IgD-negative memory B cell (primary cell): Measurements from ENCODE around the gene TMC3. TPM values are rescaled to one million over a fixed set of nuclear protein-coding genes. Genes with fewer than 3 reads are reported as not detected.

Experiments used
- H3K27ac Mint-ChIP-seq, 3 donors: one replicate each; pipeline ENCODE4 v1.8.0; 2020 to 2022; ENCODE audit warnings: mild to moderate bottlenecking in 3 of 3, mixed read lengths in 3 of 3, moderate library complexity in 1 of 3
- H3K27me3 Mint-ChIP-seq: one replicate; pipeline ENCODE4 v1.8.0; 2021; ENCODE audit warnings: mixed read lengths
- H3K36me3 Mint-ChIP-seq: one replicate; pipeline ENCODE4 v1.8.0; 2020; ENCODE audit warnings: mild to moderate bottlenecking, mixed read lengths
- H3K4me1 Mint-ChIP-seq, 3 donors: one replicate each; pipeline ENCODE4 v1.8.0; 2020 to 2022; ENCODE audit warnings: mixed read lengths in 3 of 3, mild to moderate bottlenecking in 1 of 3
- H3K4me3 Mint-ChIP-seq, 4 donors: one replicate each; pipeline ENCODE4 v1.8.0; 2020 to 2022; ENCODE audit warnings: mild to moderate bottlenecking in 4 of 4, mixed read lengths in 4 of 4, moderate library complexity in 3 of 4
- H3K9me3 Mint-ChIP-seq, 3 donors: one replicate each; pipeline ENCODE4 v1.8.0; 2020 to 2021; ENCODE audit warnings: mixed read lengths in 3 of 3, mild to moderate bottlenecking in 1 of 3
- polyA plus RNA-seq: library from polyadenylated mRNA; unstranded; fragments of 300-500 nt; fragmentation: Illumina TruSeq; gene quantifications from one replicate; pipeline ENCODE4 v1.2.3, GENCODE V29; 2021

TMC3 gene
- polyA plus RNA-seq, 1 donor from 2014 or later = 0.04 TPM

- Mint-ChIP-seq H3K27ac (no peak overlapping the region), H3K9me3 (peaks cover 0 to 2% (median 0%) of the 10 kb centered on the region in 3 donors), H3K4me1 (peaks cover 0 to 2% (median 0%) of the 10 kb centered on the region in 3 donors), H3K27me3 (peaks cover 1% of the 10 kb centered on the region), H3K36me3 (no peaks in the 10 kb centered on the region), H3K4me3 (no peak overlapping the region)
These were observed 24.4 kb upstream of the TMC3 start for GRCh38 chr15:81398456-81398855.

GRCh38 chr15:81394603-81395002, 20.6 kb upstream of the TMC3 start:
- Mint-ChIP-seq H3K27ac (no peak overlapping the region), H3K27me3 (peaks cover 1% of the 10 kb centered on the region), H3K4me3 (no peak overlapping the region), H3K9me3 (no peaks in the 10 kb centered on the region), H3K4me1 (no peaks in the 10 kb centered on the region), H3K36me3 (no peaks in the 10 kb centered on the region)

- H3K36me3 Mint-ChIP-seq = no peaks in the 10 kb centered on the region
- H3K27ac Mint-ChIP-seq = no peak overlapping the region
- H3K4me1 Mint-ChIP-seq = peaks cover 0 to 3% (median 2%) of the 10 kb centered on the region in 3 donors
These were observed 17.6 kb upstream of the TMC3 start for GRCh38 chr15:81391657-81392056.

GRCh38 chr15:81388436-81388770, 14.4 kb upstream of the TMC3 start:
- no peak overlapping the region for H3K27ac Mint-ChIP-seq
- H3K9me3 Mint-ChIP-seq = peaks cover 0 to 9% (median 0%) of the 10 kb centered on the region in 3 donors
- peaks cover 0 to 3% (median 2%) of the 10 kb centered on the region in 3 donors for H3K4me1 Mint-ChIP-seq
- H3K4me3 Mint-ChIP-seq = no peak overlapping the region
- H3K27me3 Mint-ChIP-seq = peaks cover 4% of the 10 kb centered on the region
- peaks cover 6% of the 10 kb centered on the region for H3K36me3 Mint-ChIP-seq

More at GRCh38 chr15:81391657-81392056, 17.6 kb upstream of the TMC3 start:
- no peaks in the 10 kb centered on the region for H3K9me3 Mint-ChIP-seq
- H3K4me3 Mint-ChIP-seq = no peak overlapping the region
- H3K27me3 Mint-ChIP-seq = peaks cover 4% of the 10 kb centered on the region

- Mint-ChIP-seq H3K27ac (no peak overlapping the region), H3K36me3 (peaks cover 6% of the 10 kb centered on the region), H3K27me3 (peaks cover 4% of the 10 kb centered on the region), H3K4me3 (no peak overlapping the region), H3K4me1 (peaks cover 0 to 3% (median 2%) of the 10 kb centered on the region in 3 donors), H3K9me3 (peaks cover 0 to 9% (median 0%) of the 10 kb centered on the region in 3 donors)
These were observed 13.8 kb upstream of the TMC3 start for GRCh38 chr15:81387621-81388435.

GRCh38 chr15:81386947-81387346, 12.9 kb upstream of the TMC3 start:
- no peak overlapping the region for H3K4me3 Mint-ChIP-seq
- H3K9me3 Mint-ChIP-seq = peaks cover 0 to 9% (median 0%) of the 10 kb centered on the region in 3 donors
- H3K27ac Mint-ChIP-seq = no peak overlapping the region
- peaks cover 9% of the 10 kb centered on the region for H3K36me3 Mint-ChIP-seq
- H3K4me1 Mint-ChIP-seq = peaks cover 0 to 3% (median 2%) of the 10 kb centered on the region in 3 donors
- H3K27me3 Mint-ChIP-seq = peaks cover 4% of the 10 kb centered on the region

GRCh38 chr15:81385721-81386076, 11.7 kb upstream of the TMC3 start:
- peaks cover 4% of the 10 kb centered on the region for H3K27me3 Mint-ChIP-seq
- H3K27ac Mint-ChIP-seq = no peak overlapping the region
- peaks cover 9% of the 10 kb centered on the region for H3K36me3 Mint-ChIP-seq
- no peak overlapping the region for H3K4me3 Mint-ChIP-seq
- H3K9me3 Mint-ChIP-seq = peaks cover 0 to 9% (median 0%) of the 10 kb centered on the region in 3 donors
- peaks cover 0 to 3% (median 2%) of the 10 kb centered on the region in 3 donors for H3K4me1 Mint-ChIP-seq

- H3K27me3 Mint-ChIP-seq = peaks cover 4% of the 10 kb centered on the region
- peaks cover 0 to 9% (median 0%) of the 10 kb centered on the region in 3 donors for H3K9me3 Mint-ChIP-seq
- H3K4me3 Mint-ChIP-seq = no peak overlapping the region
- no peak overlapping the region for H3K27ac Mint-ChIP-seq
- H3K36me3 Mint-ChIP-seq = peaks cover 9% of the 10 kb centered on the region
- peaks cover 0 to 3% (median 2%) of the 10 kb centered on the region in 3 donors for H3K4me1 Mint-ChIP-seq
These were observed 11.1 kb upstream of the TMC3 start for GRCh38 chr15:81384891-81385720.

- no peak overlapping the region for H3K27ac Mint-ChIP-seq
- no peaks in the 10 kb centered on the region for H3K4me1 Mint-ChIP-seq
- peaks cover 4% of the 10 kb centered on the region for H3K27me3 Mint-ChIP-seq
- no peak overlapping the region for H3K4me3 Mint-ChIP-seq
- H3K36me3 Mint-ChIP-seq = peaks cover 9% of the 10 kb centered on the region
- H3K9me3 Mint-ChIP-seq = peaks cover 0 to 9% (median 0%) of the 10 kb centered on the region in 3 donors
These were observed 7.7 kb upstream of the TMC3 start for GRCh38 chr15:81381720-81382119.

GRCh38 chr15:81380668-81381067, 6.7 kb upstream of the TMC3 start:
- Mint-ChIP-seq H3K36me3 (peaks cover 5% of the 10 kb centered on the region), H3K27ac (no peak overlapping the region), H3K9me3 (peaks cover 0 to 9% (median 0%) of the 10 kb centered on the region in 3 donors), H3K4me1 (no peaks in the 10 kb centered on the region), H3K4me3 (no peak overlapping the region), H3K27me3 (peaks cover 4% of the 10 kb centered on the region)

GRCh38 chr15:81380203-81380602, 6.2 kb upstream of the TMC3 start:
- H3K9me3 Mint-ChIP-seq = peaks cover 0 to 9% (median 0%) of the 10 kb centered on the region in 3 donors
- no peak overlapping the region for H3K4me3 Mint-ChIP-seq
- H3K36me3 Mint-ChIP-seq = peaks cover 5% of the 10 kb centered on the region
- H3K27ac Mint-ChIP-seq = no peak overlapping the region
- peaks cover 4% of the 10 kb centered on the region for H3K27me3 Mint-ChIP-seq
- no peaks in the 10 kb centered on the region for H3K4me1 Mint-ChIP-seq

GRCh38 chr15:81379269-81379668, 5.3 kb upstream of the TMC3 start:
- Mint-ChIP-seq H3K4me3 (no peak overlapping the region), H3K9me3 (peaks cover 0 to 4% (median 0%) of the 10 kb centered on the region in 3 donors), H3K4me1 (no peaks in the 10 kb centered on the region), H3K27ac (no peak overlapping the region), H3K27me3 (peaks cover 4% of the 10 kb centered on the region), H3K36me3 (peaks cover 3% of the 10 kb centered on the region)

- Mint-ChIP-seq H3K9me3 (no peaks in the 10 kb centered on the region), H3K4me3 (no peak overlapping the region), H3K4me1 (no peaks in the 10 kb centered on the region), H3K36me3 (peaks cover 3% of the 10 kb centered on the region), H3K27me3 (peaks cover 4% of the 10 kb centered on the region), H3K27ac (no peak overlapping the region)
These were observed 4.4 kb upstream of the TMC3 start for GRCh38 chr15:81378443-81378842.

GRCh38 chr15:81377871-81378270, 3.9 kb upstream of the TMC3 start:
- H3K27ac Mint-ChIP-seq = no peak overlapping the region
- no peaks in the 10 kb centered on the region for H3K9me3 Mint-ChIP-seq
- H3K27me3 Mint-ChIP-seq = peaks cover 4% of the 10 kb centered on the region
- H3K36me3 Mint-ChIP-seq = peaks cover 3% of the 10 kb centered on the region
- no peaks in the 10 kb centered on the region for H3K4me1 Mint-ChIP-seq
- H3K4me3 Mint-ChIP-seq = no peak overlapping the region

GRCh38 chr15:81376231-81376630, 2.2 kb upstream of the TMC3 start:
- Mint-ChIP-seq H3K27me3 (peaks cover 4% of the 10 kb centered on the region), H3K4me3 (no peak overlapping the region), H3K4me1 (no peaks in the 10 kb centered on the region), H3K9me3 (no peaks in the 10 kb centered on the region), H3K27ac (no peak overlapping the region), H3K36me3 (no peaks in the 10 kb centered on the region)
